GM18868 (cell line): Measurements from ENCODE around the gene IQCK.
"Not testable (repeated sequence)": the region's sequence is repeated elsewhere in the genome, so short reads cannot be mapped to it uniquely, and the experiment has no call there.

Experiments used
- ATAC-seq: cut with Tn5 transposase; IDR thresholded peaks from one replicate; pipeline ENCODE4 v1.9.1; 2021; ENCODE audit warnings: mild to moderate bottlenecking, moderate library complexity; ENCODE audit not compliant: unreplicated experiment

The IQCK gene

DNA sequence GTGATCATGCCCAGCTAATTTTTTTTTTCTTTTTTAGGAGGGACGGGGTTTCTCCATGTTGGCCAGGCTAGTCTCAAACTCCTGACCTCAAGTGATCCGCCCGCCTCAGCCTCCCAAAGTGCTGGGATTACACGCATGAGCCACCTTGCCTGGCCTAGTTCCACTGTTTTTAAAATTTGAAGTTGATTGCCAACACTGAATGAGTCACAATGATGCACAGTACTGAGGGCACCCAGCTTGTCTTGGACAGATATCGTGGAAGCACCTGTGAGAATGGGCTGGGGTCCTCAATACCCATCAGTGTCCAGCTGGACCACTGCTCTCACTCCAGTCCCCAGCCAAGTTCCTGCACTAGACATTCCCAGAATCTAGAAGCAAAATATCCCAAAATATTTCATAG lies 2.5 kb upstream of the IQCK start:
- no peak for ATAC-seq

DNA sequence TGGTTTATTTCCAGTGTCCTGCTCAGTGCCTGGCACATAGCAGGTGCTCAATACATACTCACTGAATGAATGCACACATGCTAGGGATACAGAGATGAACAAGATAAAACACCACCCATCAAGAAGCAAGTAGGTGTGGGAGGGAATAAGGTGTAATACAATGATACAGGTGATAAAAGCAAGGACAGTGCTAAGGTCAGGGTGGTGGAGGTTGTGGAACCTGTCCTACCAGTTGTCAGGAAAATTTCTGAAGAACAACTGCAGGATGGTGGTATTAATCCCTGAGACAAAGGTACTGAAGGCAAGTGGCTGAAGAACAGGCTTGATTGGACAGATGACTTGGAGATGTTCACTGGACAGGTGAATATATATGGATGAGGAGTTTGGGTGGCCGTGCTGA lies 1.9 kb upstream of the IQCK start:
- no peak for ATAC-seq

DNA sequence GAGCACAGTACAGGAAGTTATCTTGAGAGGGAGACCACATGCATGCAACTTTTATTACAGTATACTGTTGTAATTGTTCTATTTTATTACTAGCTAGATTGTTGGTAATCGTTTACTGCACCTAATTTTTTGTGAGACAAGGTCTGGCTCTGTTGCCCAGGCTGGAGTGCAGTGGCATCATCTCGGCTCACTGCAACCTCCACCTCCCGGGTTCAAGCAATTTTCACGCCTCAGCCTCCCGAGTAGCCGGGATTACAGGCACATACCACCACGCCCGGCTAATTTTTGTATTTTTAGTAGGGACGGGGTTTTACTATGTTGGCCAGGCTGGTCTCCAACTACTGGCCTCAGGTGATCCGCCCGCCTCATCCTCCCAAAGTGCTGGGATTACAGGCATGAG lies 1.3 kb upstream of the IQCK start:
- ATAC-seq: not testable (repeated sequence)

DNA sequence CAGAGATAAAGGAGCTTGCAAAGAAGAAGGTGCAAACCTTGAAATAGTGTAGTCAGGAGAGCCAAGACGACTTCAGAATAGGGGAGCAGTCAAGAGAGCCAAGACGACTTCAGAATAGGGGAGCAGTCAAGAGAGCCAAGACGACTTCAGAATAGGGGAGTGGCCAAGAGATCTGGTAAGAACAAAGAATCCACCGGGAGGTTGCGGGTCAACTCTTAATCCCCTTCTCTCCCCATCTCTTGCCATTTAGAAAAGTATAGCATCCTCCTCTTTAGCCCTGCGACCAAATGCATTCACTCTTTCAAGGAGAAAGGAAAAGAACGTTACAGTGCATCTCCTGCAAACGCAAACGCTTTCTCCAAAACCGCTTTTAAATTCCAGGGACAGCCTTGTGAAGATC lies 757 bp upstream of the IQCK start:
- ATAC-seq: no peak

DNA sequence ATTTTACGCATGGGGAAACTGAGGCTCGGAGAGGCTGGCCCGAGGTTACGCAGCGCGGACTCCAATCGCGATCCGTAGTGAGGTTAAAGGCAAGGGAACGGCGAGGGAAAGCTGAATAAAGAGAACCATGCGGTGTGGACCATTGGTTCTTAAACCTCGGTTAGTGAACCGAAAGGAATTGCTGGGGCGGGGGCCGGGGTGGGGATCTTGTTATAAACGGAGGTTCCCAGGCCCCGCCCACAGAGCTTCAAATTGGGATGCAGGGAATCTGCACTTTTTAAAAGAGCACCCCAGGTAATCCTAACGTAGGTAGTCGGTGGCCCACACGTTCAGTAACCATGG lies 524 bp downstream of the IQCK start:
- no peak for ATAC-seq

DNA sequence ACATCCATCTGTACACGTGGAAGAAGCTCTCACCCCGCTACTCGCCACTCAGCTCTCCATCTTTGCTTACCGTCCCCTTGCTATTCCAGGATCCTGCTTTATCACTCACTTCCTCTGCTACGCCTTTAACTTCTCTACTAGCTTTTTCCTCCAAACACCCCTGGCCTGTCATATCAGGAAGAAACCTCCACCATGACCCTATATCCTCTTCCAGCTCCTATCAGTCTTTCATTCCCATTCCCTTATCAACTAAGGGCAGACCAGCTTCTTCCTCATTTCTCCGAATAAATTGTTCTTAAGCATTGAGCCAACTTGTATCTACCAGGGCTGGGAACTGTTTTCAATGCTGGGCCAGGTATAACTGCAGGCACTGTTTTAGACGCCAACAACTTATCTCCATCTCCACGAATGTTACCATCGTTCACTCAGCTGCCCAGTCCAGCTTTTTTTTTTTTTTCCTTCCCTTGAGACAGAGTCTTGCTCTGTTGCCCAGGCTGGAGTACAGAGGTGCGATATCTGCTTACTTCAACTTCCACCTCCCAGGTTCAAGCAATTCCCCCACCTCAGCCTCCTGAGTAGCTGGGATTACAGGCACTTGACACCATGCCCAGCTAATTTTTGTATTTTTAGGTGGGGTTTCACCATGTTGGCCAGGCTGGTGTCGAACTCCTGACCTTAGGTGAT lies 4.3 kb downstream of the IQCK start:
- no peak for ATAC-seq

DNA sequence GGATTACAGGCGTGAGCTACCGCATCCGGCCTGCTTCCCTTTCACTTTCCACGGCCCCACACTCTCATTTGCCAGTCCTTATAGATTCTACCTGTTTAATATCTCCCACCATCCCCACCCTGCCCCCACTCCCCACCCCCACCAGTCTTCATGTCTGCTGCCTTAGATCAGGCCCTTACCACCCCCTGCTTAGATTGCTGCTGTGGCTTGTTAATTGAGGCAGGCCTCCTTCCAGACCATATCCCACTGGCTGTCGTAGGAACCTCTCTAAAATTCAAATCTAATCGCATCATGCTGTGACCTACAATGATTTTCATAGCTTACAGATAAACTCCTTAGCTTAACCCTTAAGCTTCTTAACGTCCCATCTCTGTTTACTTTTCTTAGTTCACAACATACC lies 4.9 kb downstream of the IQCK start:
- ATAC-seq: no peak

DNA sequence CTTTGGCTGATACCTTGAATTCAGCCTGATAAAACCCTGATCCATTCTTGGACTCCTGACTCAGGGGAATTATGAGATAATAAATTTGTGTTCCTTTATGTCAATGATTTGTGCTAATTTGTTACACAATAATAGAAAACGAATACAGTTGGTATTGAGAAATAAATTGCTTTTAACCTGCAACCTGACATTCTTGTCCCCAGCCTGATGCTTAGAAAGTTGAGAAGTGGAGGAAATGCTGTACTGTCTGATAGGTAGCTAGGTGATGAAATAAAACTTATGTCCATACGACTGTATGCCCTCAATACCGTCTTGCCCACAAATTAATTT lies 10.5 kb downstream of the IQCK start:
- no peak for ATAC-seq

DNA sequence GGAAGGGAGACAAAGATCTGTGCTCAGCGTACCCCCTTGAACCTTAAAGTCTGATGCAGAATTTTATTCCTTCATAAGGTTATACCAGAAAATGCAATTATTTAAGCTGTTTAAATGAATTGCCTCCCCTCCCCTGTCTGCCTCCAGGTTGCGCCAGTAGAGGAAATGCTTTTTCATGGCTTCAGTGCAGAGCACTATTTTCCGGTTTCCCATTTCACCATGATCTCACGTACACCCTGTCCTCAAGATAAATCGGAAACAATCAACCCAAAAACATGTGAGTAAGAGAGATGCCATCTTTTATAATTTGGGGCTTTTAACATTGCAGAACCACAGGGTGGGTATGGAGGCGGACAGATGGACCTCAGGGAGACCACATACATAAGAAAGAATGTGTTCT lies 15.5 kb downstream of the IQCK start:
- no peak for ATAC-seq

DNA sequence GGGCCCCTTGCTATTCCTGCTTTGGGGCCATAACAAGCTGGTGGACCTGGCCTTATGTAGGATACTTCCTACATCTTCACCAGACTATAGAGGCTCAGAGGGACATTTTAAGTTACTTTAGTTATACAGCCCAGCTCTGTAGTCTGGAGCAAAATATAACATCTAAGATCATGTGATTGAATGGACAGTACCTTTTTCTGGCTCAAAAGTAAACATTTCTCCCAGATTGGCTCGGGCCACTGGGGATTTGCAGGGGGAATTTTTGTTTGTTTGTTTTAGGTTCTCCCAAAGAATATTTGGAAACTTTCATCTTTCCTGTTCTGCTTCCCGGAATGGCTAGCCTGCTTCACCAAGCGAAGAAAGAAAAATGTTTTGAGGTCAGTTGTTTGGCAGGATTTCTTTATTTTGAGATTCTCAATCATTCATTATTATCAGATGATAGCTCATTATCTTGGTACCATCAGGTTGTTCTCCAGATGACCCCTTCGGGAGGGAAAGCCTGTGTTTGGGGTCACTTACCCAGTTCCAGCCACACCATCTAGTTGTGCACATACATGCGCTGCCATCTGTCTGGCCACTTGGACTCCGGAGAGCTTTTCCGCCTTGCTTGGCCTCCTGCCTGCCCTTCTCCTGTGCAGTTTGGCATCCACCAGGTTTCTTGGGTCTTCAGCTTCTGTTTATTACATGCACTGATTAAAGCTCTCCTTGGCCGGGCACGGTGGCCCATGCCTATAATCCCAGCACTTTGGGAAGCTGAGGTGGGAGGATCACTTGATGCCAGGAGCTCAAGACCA lies 17.2 kb downstream of the IQCK start:
- no peak for ATAC-seq

DNA sequence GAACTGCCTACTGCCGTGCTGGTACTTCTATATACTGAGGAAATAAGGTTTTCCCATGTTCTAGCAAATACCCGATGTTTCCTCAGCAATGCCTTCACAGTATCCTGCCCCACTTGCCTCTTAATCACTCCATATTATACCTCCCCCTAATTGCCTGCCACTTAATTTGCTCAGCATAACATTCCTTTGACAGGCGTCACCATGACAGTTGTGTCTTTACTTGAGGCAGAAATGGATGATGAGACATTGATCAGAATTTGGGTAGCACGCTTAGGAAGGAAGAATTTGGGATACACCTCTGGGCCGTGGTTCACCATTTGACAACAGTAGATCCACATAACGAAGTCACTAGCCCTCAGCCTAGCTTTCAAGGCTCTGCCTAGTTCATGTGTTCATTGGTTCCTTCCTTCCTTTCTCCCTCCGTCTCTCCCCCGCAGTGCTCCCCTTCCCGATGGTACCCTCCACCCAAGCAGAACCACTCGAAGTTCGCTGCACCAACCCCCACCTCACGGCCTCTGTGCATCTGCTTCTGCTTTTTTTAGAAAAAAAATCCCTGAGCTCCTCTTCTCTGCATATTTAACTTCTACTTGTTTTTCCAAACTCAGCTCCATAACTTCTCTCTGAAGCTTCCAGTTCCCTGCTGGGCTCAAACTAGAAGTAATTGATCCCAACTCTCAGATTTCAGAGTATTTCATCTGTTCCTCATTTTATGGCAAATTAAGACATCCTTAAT lies 19.4 kb downstream of the IQCK start:
- no peak for ATAC-seq

DNA sequence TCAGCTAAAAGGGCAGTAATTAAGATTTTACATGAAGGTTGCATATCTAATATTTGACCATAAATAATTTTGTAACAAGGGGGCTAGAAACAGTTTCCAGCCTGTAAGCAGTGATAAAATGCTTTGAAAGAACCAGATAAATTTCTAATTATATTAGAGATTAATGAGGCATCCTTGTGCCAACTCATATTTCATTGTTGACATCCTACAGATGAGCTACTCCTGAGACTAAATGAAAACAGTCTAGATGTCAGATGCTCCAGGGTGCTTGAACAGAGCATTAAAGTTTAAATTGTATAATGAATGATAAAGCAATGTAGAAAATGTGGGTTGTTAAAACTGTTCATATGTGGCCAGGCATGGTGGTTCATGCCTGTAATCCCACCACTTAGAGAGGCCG lies 23.3 kb downstream of the IQCK start:
- no peak for ATAC-seq

DNA sequence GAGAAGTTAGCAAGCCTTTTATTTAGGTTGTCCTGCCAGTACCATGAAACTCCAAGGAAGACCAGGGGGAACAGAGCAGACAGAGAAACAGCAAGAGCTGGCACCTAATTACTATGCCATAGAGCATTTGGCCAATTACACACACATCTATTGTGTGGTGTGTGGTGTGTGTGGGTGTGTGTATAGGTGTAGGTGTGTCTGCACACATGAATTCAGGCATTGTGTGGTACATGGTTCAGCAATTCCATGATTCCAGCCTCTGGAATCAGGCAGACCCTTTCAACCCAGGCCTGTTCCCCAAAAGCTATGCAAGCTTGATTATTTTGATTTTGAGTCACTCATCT lies 25.7 kb downstream of the IQCK start:
- no peak for ATAC-seq

DNA sequence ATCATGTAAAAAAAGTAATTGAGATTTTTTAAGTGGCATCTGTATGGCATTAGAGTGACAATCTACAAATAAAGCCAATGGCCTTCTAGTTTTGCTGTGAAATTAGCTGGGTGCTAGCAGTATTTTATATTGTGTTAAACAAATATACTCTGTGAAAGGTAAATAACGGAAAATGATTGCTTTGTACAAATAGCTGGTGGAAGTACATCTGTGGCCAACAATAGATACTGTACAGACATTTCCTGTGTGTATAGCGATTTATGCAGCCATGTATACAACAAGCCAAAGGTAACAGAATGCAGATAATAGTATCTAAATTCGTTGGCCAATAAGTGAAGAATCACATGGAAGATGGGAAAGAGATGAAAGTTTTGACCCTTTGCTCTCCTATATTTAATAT lies 26.6 kb downstream of the IQCK start:
- no peak for ATAC-seq

DNA sequence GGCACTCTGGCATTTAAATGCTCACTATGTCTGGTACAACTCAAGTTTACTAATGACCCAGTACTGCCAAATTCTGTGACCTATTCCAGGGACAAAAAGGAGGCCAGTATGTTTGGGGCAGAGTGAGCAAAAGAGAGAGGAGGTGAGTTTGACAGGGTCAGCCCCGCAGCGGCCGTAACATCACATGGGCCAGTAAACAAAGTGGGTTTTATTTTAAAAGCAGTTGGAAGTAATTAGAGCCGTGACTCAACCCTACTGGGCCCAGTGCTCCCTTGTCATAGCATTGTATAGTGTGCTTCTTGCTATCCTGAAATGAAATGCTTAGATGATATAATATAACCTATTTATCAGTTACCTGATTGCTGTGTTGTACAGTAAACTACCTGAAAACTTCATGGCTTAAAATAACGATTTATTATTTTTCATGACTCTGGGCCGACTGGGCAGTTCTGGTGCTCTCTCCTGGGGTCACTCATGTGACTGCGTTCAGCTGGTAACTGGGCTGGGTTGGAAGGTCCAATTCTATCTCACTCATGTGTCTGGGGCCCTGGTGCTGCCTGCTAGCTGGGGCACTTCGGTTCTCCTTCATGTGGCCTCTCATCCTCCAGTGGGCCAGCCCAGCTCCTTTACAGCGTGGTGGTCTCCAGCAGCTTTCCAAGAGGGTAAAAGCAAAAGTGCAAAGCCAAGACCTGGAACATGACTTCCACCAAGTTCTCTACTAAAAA lies 27.4 kb downstream of the IQCK start:
- no peak for ATAC-seq

DNA sequence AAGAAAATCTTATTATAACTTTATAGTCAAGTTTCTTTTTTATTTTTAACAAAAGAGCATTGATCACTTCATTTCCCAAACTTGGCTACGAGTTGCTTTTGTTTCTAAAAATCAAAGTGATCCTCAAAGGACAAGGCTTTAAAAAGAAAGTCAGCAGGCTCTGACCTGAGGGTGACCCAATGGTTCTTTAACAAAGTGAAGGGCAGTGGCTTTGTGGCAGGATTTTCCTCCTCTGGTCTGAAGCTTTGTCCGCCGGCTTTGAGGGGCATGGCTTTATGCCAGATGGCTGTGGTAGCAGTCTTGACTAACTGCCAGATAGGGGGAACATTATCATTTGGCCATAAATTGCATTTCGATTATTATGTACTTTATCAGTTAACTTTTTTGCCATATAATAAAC lies 28.5 kb downstream of the IQCK start:
- ATAC-seq: no peak

DNA sequence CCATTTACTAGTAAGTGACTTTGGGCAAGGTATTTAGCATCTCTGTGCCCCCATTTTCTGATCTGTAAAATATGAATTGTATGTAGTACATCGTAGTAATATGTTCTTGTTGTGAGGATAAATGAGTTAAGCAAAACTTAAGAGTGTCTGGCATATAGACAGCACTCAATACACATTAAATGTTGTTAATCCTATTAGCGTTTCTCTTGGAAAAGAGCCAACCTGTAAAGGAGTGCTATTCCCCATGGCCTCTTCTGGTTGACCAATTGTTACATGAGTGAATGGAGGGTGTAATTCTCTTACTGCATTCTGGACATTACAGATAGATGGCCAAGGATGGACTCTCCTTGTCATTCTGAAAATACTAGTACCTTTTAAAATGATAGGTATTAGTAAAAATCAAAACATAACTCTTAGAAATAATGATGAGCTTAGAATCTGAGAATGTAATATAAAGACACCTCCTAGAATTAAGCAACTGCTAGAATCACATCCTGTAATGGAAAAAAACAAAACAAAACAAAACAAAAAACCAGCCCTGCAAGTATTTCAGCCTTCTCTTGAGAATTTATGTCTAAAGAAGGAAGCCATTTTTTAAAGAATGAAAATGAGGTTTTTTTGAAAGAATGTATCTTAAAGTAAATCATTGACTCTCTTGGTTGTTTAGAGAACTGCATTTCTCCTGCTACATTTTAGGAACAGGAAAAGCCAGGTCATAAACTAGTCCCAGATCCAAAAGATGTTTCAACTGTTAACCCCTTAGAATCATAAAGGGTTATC lies 30.5 kb downstream of the IQCK start:
- no peak for ATAC-seq

DNA sequence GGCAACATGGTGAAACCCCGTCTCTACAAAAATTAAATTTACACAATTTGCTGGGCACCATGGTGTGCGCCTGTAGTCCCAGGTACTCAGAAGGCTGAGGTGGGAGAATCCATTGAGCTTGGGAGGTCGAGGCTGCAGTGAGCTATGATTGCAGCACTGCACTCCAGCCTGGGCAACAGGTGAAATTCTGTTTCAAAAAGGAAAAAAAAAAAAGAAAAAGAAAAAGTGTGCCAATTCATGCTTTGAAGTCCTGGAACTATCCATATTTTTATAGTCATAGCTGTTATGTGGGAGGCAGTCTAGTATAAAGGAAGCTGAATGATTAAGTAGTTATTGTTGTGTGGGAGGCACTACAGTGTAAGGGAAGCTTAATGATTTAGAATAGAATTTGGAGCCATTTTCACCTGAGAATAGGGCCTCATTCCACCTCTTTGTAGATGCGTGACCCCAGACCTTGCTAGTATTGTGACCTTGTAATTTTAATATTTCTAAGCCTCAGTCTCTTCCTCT lies 31.6 kb downstream of the IQCK start:
- ATAC-seq: no peak

DNA sequence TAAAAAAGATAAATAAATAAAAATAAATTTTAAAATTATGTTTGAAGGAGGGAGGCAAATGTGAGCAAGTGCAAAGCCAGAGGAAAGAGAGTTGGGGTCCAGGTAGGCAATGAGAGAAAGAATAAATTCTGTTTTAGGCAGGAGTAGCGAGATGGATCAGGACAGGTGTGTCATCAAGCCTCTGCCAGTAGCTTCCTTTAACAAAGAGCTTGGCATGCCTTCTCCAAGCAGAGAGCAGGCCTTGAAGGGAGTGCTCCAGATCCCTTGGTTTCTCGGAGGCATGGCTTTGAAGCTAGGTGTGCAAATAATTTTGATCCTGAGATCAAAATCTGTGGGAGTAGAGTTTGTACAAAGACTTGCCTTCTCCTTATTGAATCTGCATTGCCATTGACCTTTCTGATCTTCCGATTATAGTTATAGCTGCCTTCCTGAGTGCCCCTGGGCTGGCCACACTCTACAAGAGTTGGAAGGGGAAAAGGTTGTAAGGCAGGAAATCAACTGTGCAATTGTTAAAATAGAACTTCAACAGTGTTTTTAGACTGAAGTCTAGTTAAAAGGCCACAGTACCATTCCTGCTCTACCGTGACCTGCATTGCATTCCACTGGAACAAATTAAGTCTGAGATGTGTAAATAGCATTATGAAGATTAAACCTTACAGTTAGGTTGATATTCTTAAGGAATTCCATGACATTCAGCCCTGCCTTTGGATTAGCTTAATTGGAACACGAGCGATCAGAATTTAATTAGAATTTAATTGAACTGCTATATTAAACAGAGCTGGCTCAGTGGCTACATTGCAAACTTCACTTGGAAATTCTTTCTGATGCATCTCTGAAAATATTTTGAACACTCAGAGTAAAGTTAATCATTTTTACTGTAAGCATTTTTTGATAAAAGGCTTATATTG lies 33.7 kb downstream of the IQCK start:
- no peak for ATAC-seq
